ENCODE measurements around the gene CWF19L1.
A peak's percentile ranks its signal among the peaks of the same experiment; 100 is the strongest.
"Not testable (repeated sequence)": the region's sequence is repeated elsewhere in the genome, so short reads cannot be mapped to it uniquely, and the experiment has no call there.

CWF19L1 gene

GRCh38 chr10:100267239-100268104 lies at the start of gene CWF19L1:
Gene CWF19L1 (minus strand): TSS chr10:100267638. CDS start chr10:100267593, 45 bp downstream.
- peak in 1 of 2 experiments; percentile 77 for DNase-seq

DNA sequence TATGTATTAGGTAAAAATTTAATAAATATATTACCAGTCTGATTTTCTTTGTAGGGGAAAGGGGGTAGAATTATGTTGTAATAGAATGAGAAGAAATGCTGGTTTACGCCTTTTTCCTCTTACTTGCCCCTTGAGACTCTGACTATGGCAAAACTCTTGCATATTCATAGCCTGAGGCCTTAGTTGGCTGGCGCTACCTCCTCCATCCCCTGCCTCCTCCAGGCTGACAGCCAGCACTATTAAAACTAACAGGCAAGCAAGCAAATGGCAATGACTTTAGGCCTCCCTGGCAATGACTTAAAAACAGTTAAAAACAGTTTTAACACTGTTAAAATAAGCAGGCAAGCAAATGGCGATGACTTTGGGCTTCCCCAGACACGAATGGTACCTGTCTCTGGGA lies 48.2 kb upstream of the CWF19L1 start:
- no peak for DNase-seq

DNA sequence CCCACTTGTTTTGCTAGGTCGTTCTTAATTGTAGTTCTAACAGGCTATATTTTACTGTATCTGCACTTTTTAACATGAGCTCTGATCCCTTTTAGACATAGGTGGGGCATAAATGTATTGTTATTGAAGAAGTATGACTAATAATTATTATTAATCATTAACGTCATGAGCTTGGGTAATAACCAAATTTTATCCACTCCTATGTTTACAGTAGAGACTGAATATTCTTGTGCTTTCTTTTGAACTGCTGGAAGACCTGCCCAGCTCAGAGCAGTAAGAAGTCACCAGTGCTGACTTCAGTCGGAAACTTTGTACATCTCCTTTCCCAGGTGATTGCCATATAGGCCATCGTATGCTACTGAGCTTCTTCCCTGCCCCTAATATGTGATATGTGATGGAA lies 43.9 kb upstream of the CWF19L1 start:
- DNase-seq, result no peak

DNA sequence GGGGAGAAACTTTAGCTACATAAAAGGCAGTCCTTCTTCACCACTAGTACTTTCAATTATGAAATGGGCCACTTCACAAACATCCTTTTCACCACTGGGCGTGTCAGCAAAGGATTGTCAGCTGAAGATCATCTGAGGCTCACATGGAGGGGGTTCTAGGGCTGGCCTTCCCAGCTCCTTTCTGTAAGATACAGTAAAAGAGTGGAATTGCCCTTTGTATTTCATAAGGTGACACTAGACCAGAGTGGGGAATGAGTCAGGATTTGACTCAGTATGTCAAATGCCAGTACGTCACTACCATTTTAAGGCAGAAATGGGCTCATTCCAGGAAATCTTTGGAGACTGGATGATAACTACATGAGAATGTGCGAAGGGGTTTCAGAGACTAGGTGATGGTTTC lies 40.2 kb upstream of the CWF19L1 start:
- DNase-seq, result no peak

GRCh38 chr10:100306861-100307260 lies 39.4 kb upstream of the CWF19L1 start:
- no peak for DNase-seq

GRCh38 chr10:100304414-100304813 lies 37.0 kb upstream of the CWF19L1 start:
- DNase-seq, result no peak

- DNase-seq, result no peak
Measured at GRCh38 chr10:100303724-100304319, 36.4 kb upstream of the CWF19L1 start.

- DNase-seq, result not testable (repeated sequence)
Measured at GRCh38 chr10:100301123-100301522, 33.7 kb upstream of the CWF19L1 start.

DNA sequence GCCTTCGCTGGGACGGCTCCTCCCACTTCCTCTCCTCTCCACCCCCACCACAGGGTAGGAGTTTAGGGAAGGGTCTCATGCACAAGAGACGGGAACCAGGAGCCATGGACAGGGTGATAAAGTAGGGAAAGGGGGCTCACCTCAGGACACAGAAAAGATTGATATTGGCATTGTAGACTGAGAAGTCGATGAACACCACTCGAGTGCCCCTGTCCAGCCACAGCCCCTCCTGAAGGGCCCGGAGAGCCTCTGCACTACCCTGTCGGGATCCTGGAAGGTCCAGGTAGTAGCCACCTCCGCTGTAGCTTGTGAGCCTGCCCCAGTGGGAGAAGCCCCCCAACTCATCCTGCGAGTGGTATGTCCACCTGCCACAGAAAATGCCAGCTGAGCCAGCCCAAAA lies 29.8 kb upstream of the CWF19L1 start:
- DNase-seq, result no peak

- DNase-seq, result no peak
Measured at GRCh38 chr10:100293066-100293465, 25.6 kb upstream of the CWF19L1 start.

DNA sequence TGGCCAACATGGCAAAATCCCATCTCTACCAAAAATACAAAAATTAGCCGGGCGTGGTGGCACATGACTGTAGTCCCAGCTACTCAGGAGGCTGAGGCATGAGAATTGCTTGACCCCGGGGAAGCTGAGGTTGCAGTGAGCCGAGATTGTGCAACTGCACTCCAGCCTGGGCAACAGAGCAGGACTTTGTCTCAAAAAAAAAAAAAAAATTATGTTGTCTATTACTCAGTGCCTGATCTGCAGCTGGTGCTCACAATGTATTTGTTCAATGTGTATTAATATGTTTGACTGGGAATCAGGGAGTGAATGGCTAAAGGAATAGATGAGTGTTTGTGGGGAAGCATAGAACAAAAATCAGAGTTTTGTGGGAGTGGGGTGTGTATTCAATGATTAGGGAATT lies 24.9 kb upstream of the CWF19L1 start:
- DNase-seq, result not testable (repeated sequence)

DNA sequence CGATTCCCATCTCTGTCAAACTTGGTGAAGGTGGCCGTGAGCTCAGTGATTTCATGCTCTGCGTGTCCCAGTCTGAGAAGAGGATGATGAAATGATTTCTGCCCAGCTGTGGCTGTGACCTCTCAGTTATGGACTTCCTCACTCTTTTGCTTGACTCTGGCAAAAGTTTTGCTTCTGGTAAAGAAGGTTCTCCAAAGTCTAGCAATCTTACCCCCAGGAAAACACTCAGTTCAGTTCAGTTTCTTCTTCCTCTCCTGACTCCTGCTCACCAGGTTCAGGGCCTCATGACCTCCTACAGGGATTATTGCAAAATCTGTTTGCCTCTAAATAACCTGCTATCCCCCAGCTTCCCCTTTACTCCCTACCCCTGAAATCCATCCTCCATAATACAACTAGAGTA lies 23.9 kb upstream of the CWF19L1 start:
- DNase-seq, result no peak

GRCh38 chr10:100289641-100290040 lies 22.2 kb upstream of the CWF19L1 start:
- DNase-seq, result no peak

GRCh38 chr10:100288196-100288595 lies 20.8 kb upstream of the CWF19L1 start:
- DNase-seq, result no peak

DNA sequence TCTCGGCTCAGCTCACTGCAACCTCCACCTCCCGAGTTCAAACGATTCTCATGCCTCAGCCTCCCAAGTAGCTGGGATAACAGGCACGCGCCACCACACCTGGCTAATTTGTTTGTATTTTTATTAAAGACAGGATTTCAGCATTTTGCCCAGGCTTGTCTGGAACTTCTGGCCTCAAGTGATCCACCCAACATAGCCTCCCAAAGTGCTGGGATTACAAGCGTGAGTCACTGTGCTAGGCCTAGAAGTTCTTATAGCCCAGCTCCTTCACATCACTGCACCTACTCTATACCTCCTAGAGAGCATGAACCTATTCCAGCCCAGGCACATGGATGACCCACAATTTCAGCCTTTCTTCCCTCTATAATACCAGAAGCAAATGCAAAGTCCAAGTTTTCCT lies 20.3 kb upstream of the CWF19L1 start:
- DNase-seq, result no peak

DNA sequence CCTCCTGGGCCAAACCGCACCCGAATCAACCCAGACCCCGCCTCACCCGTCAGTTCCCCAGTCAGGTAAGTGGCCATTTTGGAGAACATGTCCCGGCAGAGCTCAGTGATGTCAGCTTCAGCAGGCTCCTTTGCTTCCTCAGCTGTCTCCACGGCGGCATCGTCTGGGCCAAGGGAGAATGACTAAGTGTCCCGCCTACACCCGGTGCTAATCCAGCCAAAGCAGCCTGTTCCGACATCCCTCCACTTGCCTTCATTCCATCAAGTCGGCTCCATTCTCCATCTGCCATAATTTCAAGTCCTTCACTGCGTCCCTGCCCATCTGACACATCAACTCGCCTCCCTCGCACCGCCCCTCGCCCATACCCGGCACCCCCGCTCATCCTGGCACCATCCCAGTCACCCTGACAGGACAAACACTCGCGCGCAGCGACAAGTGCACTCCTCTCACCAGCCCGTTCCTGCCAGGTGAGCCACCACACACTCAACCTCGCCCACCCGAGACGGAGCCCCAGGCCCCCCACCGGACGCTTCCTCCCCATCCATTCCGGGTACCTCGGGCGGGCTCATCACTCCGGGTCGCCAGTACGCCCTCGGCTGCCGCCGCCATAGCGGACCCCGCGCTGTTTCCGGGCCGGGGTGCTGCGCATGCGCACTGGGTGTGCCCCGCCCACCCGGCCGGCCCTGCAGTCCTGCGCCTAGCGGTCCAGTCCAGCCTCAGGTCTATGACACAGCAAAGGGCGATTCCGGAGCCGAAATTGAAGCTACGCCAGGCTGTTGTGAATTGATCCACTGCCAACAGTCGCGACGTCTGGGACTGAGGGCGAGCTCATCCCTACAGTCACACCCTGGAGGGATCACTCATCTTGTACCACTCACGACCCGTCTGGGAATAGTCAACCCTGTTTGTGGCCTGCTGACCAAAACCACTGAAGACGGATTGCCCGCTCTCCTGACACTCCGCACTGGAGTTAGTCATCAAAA lies 18.9 kb upstream of the CWF19L1 start, which contains the start of gene BLOC1S2:
BLOC1S2 (minus strand) TSS at position 630 of the 983 bp plus-strand sequence; CDS start at position 609, 21 bp downstream.
- peak; percentile 45 to 81 for DNase-seq

GRCh38 chr10:100285326-100285725 lies 17.9 kb upstream of the CWF19L1 start:
- DNase-seq, result not testable (repeated sequence)

- no peak for DNase-seq
Measured at GRCh38 chr10:100282907-100283306, 15.5 kb upstream of the CWF19L1 start.

DNA sequence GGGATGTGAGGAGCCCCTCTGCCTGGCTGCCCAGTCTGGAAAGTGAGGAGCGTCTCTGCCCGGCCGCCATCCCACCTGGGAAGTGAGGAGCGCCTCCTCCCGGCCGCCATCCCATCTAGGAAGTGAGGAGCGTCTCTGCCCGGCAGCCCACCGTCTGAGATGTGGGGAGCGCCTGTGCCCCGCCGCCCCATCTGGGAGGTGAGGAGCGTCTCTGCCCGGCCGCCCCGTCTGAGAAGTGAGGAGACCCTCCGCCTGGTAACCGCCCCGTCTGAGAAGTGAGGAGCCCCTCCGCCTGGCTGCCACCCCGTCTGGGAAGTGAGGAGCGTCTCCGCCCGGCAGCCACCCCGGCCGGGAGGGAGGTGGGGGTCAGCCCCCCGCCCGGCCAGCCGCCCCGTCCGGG lies 9.5 kb upstream of the CWF19L1 start:
- not testable (repeated sequence) for DNase-seq

DNA sequence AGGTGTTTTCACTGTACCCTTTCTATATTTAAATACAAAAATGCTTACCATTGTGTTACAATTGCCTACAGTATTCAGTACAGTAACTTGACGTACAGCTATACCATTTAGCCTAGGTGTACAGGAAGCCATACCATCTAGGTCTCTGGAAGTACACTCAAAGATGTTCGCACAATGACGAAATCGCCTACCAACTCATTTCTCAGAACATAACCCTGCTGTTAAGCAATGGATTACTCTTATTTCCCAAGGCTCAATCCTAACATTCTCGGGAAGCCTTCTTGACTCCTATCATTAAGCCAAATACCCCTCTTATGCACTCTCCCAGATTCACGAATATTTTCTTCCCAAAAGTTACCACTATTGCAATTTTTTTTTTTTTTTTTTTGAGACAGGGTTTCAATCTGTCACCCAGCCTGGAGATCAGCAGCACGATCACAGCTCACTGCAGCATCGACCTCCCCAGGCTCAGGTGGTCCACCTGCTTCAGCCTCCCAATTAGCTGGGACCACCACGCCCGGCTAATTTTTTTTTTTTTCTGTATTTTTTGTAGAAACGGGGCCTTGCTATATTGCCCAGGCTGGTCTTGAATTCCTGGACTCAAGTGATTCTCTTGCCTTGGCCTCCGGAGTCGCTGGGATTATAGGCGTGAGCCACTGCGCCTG lies 1.5 kb downstream of the CWF19L1 start:
- DNase-seq, result no peak

- no peak for DNase-seq
Measured at GRCh38 chr10:100254191-100254590, 13.2 kb downstream of the CWF19L1 start.

- no peak for DNase-seq
Measured at GRCh38 chr10:100253041-100253440, 14.4 kb downstream of the CWF19L1 start.

Measured in cerebellar nuclear complex (tissue), 1 donor.